ENCODE data around the gene OR52N1. TPM values are rescaled to one million over a fixed set of nuclear protein-coding genes. Genes with fewer than 3 reads are reported as not detected.

OR52N1 gene
- total RNA-seq (not detected), polyA plus RNA-seq (not detected)
- long read RNA-seq, donor 1: 0 reads
- long read RNA-seq, donor 2: 0 reads
- long read RNA-seq, donor 3: 0 reads
- long read RNA-seq, donor 4: 0 reads

DNA sequence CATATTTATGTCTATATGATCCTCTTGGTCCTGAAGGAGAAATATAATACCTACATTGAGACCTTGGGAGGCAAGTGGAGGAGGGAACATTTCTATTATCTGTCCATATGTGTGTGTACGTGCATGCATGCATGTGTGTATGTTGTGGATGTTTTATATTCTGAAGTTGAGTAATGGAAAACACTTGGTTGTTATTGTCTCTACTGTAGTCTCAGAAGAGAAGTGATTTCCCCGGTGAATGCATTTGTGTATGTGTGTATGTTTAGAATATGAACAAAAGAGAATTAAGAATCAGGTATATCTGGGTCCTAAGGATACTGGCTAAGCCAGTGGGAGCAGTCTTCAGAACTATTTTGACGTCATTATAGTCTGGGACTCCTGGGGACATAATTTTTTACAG is at the start of gene OR52N1:
TSS of gene OR52N1 (minus strand) at position 101 of the 400 bp plus-strand sequence. CDS start 2,449 bp downstream, outside the sequence.
- H3K27me3 ChIP-seq (ENCODE audit: control insufficient read depth, insufficient read depth): no peaks in the 10 kb centered on the region
- DNase-seq: no peak
- WGBS: 68% methylated on average over 3 of the region's 3 CpGs
- intact Hi-C loops (cut with DNase I): no loop called here
- ATAC-seq: no peak
- no peaks in the 10 kb centered on the region for H3K4me1 ChIP-seq (ENCODE audit: control insufficient read depth, insufficient read depth, low read length)
- H3K27ac ChIP-seq (ENCODE audit: low read length): no peak within 1 kb of the TSS
- H3K4me3 ChIP-seq (ENCODE audit: low read length): no peak within 1 kb of the TSS
- H3K9me3 ChIP-seq (ENCODE audit: control insufficient read depth, low read length): no peaks in the 10 kb centered on the region

DNA sequence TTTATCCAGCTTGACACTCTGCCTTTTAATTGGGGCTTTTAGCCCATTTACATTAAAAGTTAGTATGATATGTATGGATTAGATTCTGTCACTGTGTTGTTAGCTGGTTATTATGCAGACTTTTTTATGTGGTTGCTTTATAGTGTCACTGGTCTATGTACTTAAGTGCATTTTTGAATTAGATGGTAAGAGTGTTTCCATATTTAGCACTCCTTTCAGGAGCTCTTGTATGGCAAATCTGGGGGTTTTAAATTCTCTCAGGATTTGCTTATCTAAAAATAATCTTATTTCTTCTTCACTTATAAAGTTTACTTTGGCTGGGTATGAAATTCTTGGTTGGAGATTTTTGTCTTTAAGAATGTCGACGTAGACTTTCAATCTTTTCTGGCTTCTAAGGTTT is 46.6 kb upstream of the OR52N1 start:
- Histone ChIP-seq H3K4me1 (ENCODE audit: control insufficient read depth, insufficient read depth, low read length) (no peaks in the 10 kb centered on the region), H3K4me3 (ENCODE audit: low read length) (no peak overlapping the region), H3K9me3 (ENCODE audit: control insufficient read depth, low read length) (no peaks in the 10 kb centered on the region), H3K27ac (ENCODE audit: low read length) (no peak overlapping the region), H3K27me3 (ENCODE audit: control insufficient read depth, insufficient read depth) (no peaks in the 10 kb centered on the region)
- intact Hi-C loops (cut with DNase I): no loop called here
- DNase-seq (no peak), ATAC-seq (no peak)
- WGBS: 76% methylated on average over 2 of the region's 2 CpGs

DNA sequence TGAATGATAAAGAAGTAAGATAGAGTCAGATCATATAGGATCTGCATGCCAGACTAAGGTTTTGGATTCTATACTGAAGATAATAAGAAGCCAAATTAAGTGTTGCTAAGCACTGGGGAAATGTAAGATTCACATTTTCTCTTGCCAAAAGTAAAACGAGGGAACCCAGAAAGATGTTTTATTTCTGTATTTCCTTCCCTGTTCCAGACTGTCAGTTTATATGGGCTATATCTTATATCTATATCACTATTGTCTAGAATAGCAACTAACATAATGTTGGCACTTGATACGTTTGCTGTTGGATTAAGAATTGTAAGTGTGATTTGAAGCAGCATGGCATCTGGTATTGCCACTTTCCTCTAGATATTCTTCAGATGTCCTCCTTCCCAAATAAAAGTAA is 42.4 kb upstream of the OR52N1 start:
- no peaks in the 10 kb centered on the region for H3K9me3 ChIP-seq (ENCODE audit: control insufficient read depth, low read length)
- no peaks in the 10 kb centered on the region for H3K27me3 ChIP-seq (ENCODE audit: control insufficient read depth, insufficient read depth)
- intact Hi-C loops (cut with DNase I): no loop called here
- no peaks in the 10 kb centered on the region for H3K4me1 ChIP-seq (ENCODE audit: control insufficient read depth, insufficient read depth, low read length)
- WGBS: 41% methylated on average over 2 of the region's 2 CpGs
- DNase-seq: no peak
- ATAC-seq: no peak
- no peak overlapping the region for H3K27ac ChIP-seq (ENCODE audit: low read length)
- no peak overlapping the region for H3K4me3 ChIP-seq (ENCODE audit: low read length)

DNA sequence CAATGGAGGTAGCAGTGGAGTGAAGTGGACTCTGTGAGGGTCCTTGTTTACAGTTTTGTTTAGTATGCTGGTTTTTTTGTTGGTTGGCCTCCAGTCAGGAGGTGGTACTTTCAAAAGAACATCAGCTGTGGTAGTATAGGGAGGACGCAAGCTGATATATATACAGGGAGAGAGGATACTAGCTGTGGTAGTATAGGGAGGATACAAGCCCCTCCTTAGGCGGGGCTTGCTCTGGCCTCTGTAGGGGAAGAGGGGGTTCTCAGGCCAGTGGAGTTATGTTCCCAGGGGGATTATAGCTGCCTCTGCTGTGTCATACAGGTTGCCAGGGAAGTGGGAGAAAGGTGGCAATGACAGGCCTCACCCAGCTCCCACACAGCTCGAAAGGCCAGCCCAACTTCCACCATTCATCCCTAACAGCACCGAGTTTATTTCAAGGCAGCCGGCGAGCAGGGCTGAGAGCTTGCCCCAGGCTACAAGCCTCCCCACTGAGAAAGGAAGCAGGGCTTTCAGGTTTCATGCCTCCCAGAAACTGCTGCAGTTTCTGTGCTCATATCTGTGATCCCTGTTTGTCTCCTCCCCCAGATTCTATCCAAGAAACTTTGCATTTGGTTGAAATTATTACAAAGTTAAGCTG is 40.2 kb upstream of the OR52N1 start:
- DNase-seq (no peak), ATAC-seq (no peak)
- H3K4me3 ChIP-seq (ENCODE audit: low read length): no peak overlapping the region
- H3K4me1 ChIP-seq (ENCODE audit: control insufficient read depth, insufficient read depth, low read length): no peaks in the 10 kb centered on the region
- WGBS: 79% methylated on average over 6 of the region's 6 CpGs
- intact Hi-C loops (cut with DNase I): no loop called here
- H3K27ac ChIP-seq (ENCODE audit: low read length): no peak overlapping the region
- no peaks in the 10 kb centered on the region for H3K27me3 ChIP-seq (ENCODE audit: control insufficient read depth, insufficient read depth)
- H3K9me3 ChIP-seq (ENCODE audit: control insufficient read depth, low read length): no peaks in the 10 kb centered on the region

DNA sequence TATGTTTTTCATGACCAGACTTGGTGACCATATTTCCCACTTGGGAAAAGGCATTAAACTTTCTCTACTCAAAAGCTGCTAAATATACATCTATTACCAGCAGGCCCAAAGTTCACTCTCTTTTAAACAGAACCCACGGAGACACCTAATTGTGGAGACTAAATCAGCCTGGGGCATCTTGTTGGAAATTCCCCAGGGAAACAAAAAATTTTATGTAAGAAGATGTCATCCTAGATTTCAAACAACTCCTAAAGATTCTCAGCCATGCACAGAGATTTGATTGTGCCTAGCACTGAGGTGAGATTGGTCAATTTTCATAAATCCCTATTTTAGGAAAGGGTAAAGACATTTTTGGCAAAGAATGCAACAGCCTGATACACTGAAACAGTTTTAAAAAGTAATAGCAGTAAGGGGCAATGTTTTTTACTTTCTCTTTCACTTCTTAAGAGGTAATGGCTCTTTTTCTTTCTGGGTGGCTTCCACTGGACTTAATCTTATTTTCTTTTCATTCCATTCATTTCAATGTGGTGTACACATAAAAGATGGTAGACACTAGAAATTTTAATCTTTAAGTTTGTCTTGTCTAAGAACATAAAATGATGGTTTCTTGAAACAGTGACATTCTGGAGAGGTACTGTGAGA is 27.3 kb upstream of the OR52N1 start:
- DNase-seq: no peak
- Histone ChIP-seq H3K27me3 (ENCODE audit: control insufficient read depth, insufficient read depth) (no peaks in the 10 kb centered on the region), H3K27ac (ENCODE audit: low read length) (no peak overlapping the region), H3K9me3 (ENCODE audit: control insufficient read depth, low read length) (no peaks in the 10 kb centered on the region), H3K4me1 (ENCODE audit: control insufficient read depth, insufficient read depth, low read length) (no peaks in the 10 kb centered on the region), H3K4me3 (ENCODE audit: low read length) (no peak overlapping the region)
- intact Hi-C loops (cut with DNase I): no loop called here
- no peak for ATAC-seq
- WGBS: 41% methylated on average over 1 of the region's 1 CpG

DNA sequence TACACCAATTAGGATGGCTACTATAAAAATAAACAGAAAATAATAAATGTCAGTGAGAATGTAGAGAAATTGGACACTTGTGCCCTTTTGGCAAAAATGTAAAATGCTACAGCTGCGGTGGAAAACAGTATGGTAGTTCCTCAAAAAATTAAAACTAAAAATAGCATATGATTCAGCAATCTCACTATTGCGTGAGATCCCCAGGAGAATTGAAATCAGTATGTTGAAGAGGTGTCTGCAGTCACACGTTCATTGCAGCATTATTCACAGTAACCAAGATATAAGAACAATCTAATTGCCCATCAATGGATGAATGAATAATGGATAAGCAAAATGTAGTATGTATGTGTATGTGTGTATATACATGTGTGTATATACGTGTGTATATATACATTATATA is 24.5 kb upstream of the OR52N1 start:
- no peak for DNase-seq
- H3K27me3 ChIP-seq (ENCODE audit: control insufficient read depth, insufficient read depth): no peaks in the 10 kb centered on the region
- H3K27ac ChIP-seq (ENCODE audit: low read length): no peak overlapping the region
- no peaks in the 10 kb centered on the region for H3K4me1 ChIP-seq (ENCODE audit: control insufficient read depth, insufficient read depth, low read length)
- no peaks in the 10 kb centered on the region for H3K9me3 ChIP-seq (ENCODE audit: control insufficient read depth, low read length)
- intact Hi-C loops (cut with DNase I): no loop called here
- no peak for ATAC-seq
- H3K4me3 ChIP-seq (ENCODE audit: low read length): no peak overlapping the region
- WGBS: 29% methylated on average over 4 of the region's 4 CpGs

DNA sequence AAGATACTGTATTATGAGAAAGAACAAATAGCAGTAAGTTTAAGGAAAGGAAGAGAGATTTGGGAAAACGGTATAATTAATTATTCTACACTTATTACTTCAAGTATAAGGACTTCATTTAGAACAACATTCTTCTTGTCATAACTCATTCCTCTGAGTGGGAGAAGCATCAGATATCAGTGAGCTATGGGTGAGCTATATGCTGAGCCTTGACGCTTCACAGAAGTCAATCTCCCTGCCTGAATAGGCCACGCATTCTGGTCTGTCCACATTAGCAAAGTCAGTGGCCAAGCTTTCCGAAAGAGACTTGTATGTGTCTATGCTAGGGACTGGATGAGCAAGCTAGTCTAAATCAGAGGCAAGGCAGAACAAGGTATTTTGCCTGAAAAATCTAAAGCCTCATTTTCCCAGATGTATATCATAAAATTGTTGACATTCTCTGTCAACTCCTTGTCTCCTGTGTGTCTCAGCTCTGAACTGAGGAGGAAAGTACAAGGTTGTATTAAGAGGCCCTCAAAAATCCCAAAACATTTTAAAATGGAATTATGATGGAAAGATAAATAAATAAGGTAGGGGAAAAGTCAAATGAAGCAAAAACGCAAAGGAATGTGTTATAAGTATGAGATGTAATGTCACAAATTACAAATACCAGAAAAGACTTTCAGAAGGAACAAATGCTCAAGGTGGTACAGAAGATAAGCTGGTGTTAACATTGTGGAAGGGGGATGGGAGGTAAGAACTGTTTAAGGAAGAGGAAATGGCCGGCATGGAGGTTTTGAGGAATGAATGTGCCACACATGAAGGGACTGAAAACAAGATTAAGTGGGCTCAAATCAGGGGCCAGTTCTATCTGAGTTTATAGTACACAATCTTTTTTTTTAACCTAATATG is 19.1 kb upstream of the OR52N1 start:
- ATAC-seq (no peak), DNase-seq (no peak)
- WGBS: 66% methylated on average over 6 of the region's 6 CpGs
- Histone ChIP-seq H3K9me3 (ENCODE audit: control insufficient read depth, low read length) (no peaks in the 10 kb centered on the region), H3K27me3 (ENCODE audit: control insufficient read depth, insufficient read depth) (no peaks in the 10 kb centered on the region), H3K27ac (ENCODE audit: low read length) (no peak overlapping the region), H3K4me1 (ENCODE audit: control insufficient read depth, insufficient read depth, low read length) (no peaks in the 10 kb centered on the region), H3K4me3 (ENCODE audit: low read length) (no peak overlapping the region)
- intact Hi-C loops (cut with DNase I): loop anchor here in 3 of 4 donors (2.0 to 10.0 kb wide), 5 partner anchors 205 to 688 kb away; no protein-coding TSS in a partner anchor

DNA sequence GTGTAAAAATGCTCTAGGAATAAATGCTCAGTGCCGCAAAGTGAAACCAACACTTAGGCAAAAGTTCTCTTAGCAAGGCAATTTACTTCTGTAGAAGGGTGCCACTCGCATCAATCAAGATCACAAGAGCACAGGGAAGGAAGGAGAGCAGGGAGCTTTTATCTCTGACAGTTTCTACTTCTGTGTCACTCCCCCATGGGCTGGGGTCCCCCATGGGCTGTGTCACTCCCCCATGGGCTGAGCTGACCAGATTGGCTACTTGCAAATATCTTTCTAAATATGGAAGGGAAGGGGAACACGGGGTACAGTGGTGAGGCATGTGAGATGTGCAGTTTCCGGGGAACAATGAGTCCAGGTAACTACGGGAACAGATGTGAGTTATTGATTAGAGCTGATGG is 18.1 kb upstream of the OR52N1 start:
- Histone ChIP-seq H3K9me3 (ENCODE audit: control insufficient read depth, low read length) (no peaks in the 10 kb centered on the region), H3K4me3 (ENCODE audit: low read length) (peak overlapping the region; percentile 57), H3K4me1 (ENCODE audit: control insufficient read depth, insufficient read depth, low read length) (no peaks in the 10 kb centered on the region), H3K27me3 (ENCODE audit: control insufficient read depth, insufficient read depth) (no peaks in the 10 kb centered on the region), H3K27ac (ENCODE audit: low read length) (no peak overlapping the region)
- WGBS: 43% methylated on average over 5 of the region's 5 CpGs
- DNase-seq: no peak
- no peak for ATAC-seq
- intact Hi-C loops (cut with DNase I): loop anchor here in 3 of 4 donors (2.0 to 10.0 kb wide), 5 partner anchors 204 to 687 kb away; no protein-coding TSS in a partner anchor

DNA sequence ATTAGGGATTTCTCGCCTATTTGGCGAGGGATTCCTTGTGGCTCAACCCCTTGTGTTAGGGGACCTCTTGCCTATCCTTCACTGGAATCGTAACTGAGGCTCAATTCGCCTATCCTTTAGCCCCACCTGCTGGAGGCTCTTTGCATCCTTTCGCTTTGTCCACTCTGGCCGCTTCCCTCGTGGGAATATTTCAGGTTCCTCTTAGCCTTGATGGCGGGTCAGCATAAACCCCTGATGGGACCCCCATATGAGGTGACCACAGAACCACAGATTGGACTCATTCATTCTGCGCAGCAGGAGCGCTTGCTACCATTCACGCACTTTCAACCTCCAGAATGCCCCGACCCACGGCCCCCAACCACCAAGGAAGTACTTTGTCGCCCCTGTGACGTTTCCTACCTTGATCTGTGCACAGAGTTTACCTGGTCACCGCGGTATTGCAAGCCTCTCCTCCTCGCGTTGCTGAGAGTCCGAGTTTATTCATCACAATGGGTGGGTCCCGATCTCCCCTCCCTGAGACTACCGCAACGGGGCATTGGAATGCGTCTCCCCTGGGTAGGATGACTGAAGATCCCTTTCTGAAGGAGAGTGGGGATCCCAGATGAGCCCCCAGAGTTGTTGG is 17.5 kb upstream of the OR52N1 start, which contains the start of gene OR52N2:
TSS of gene OR52N2 (plus strand) at position 425 of the 622 bp plus-strand sequence. CDS start 11,412 bp downstream, outside the sequence.
- Histone ChIP-seq H3K9me3 (ENCODE audit: control insufficient read depth, low read length) (no peaks in the 10 kb centered on the region), H3K4me1 (ENCODE audit: control insufficient read depth, insufficient read depth, low read length) (no peaks in the 10 kb centered on the region), H3K4me3 (ENCODE audit: low read length) (peak within 1 kb of the TSS; percentile 57), H3K27ac (ENCODE audit: low read length) (no peak within 1 kb of the TSS), H3K27me3 (ENCODE audit: control insufficient read depth, insufficient read depth) (no peaks in the 10 kb centered on the region)
- ATAC-seq (peak; percentile 92 to 94), DNase-seq (peak; percentile 65 to 82 (median 73))
- 6% methylated on average over 24 of the region's 24 CpGs for WGBS
- intact Hi-C loops (cut with DNase I): loop anchor here in 3 of 4 donors (2.0 to 10.0 kb wide), 5 partner anchors 204 to 686 kb away; no protein-coding TSS in a partner anchor

DNA sequence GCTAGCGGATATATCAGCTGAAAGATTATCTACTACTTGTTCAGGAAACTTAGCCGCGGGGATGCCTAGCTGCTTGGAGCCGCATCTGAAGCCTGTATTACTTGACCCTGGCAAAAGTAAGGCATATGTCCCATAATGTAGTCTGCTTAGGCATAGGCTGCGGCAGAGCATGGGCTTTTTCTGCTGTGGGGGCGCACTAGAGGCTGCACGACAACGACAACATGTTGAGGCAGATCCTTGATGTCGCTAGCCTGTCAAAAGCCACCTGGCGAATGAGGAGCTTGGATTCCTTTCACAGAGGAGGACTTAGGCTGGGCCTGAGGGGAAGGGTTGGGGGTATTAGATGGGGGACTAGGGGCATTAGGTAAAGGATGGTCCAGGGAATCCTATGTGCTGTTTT is 16.5 kb upstream of the OR52N1 start:
- peak in 1 of 3 donors; percentile 40 for DNase-seq
- Histone ChIP-seq H3K27me3 (ENCODE audit: control insufficient read depth, insufficient read depth) (no peaks in the 10 kb centered on the region), H3K4me3 (ENCODE audit: low read length) (no peak overlapping the region), H3K4me1 (ENCODE audit: control insufficient read depth, insufficient read depth, low read length) (no peaks in the 10 kb centered on the region), H3K27ac (ENCODE audit: low read length) (no peak overlapping the region), H3K9me3 (ENCODE audit: control insufficient read depth, low read length) (no peaks in the 10 kb centered on the region)
- ATAC-seq: no peak
- intact Hi-C loops (cut with DNase I): loop anchor here in 2 of 4 donors (5.0 to 10.0 kb wide), 4 partner anchors 203 to 685 kb away; no protein-coding TSS in a partner anchor
- 51% methylated on average over 10 of the region's 10 CpGs for WGBS

Measured in right cardiac atrium (tissue), 5 donors.